NB4 (cell line): ENCODE data around the gene TNFSF8.

ENCODE experiments used
- MYC ChIP-seq: IDR thresholded peaks from 2 replicates; pipeline ENCODE4 v1.6.1; 2011; ENCODE audit warnings: low read depth, low read length
- POLR2A ChIP-seq: IDR thresholded peaks from 2 replicates; pipeline ENCODE4 v1.6.1; 2011; ENCODE audit warnings: mild to moderate bottlenecking; ENCODE audit not compliant: insufficient read length; ENCODE audit errors: extremely low read depth
- TF ChIP-seq, protein P1 (sequence below): IDR thresholded peaks from one replicate; pipeline ENCODE4 v1.5.1; 2012; ENCODE audit warnings: low read depth, low read length
- TF ChIP-seq, protein P2 (sequence below): IDR thresholded peaks from 2 replicates; pipeline ENCODE4 v1.6.1; 2011; ENCODE audit warnings: low read depth, low read length

DNA sequence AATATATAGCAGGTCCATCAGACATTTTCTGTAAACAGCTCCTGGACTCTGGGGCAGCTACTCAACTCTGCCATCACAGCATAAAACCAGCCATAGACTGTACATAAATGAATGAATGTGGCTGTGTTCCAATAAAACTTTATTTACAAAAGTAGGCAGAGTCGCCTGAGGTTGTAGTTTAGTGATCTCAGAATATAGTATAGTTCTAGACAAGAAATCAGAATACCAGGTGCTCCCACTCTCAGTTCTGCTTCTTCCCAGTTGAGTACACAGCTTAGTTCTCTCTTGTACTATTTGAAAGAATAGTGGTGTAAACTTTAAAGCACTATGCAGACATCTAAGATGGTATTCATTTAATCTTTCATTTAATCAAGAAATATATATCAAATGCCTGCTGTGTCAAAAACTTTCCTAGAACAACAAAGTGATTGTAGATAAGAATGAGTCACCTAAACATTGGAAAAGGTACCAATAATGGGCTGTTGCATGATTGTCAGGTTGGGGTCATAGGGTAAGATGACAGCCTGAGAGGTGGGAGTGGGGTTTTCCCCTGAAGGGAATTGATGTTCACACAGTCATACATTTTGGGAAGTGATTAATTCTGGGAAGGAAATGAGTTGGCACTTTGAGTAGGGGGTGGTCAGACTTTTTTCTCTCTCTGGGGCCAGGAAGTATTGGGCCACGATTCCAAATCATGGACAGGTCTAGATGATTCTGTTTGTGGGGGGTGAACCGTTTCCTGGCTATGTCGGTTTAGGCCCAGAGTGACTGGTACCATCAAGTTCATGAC, 37.0 kb downstream of the TNFSF8 start:
- TF ChIP-seq, protein P1, sequence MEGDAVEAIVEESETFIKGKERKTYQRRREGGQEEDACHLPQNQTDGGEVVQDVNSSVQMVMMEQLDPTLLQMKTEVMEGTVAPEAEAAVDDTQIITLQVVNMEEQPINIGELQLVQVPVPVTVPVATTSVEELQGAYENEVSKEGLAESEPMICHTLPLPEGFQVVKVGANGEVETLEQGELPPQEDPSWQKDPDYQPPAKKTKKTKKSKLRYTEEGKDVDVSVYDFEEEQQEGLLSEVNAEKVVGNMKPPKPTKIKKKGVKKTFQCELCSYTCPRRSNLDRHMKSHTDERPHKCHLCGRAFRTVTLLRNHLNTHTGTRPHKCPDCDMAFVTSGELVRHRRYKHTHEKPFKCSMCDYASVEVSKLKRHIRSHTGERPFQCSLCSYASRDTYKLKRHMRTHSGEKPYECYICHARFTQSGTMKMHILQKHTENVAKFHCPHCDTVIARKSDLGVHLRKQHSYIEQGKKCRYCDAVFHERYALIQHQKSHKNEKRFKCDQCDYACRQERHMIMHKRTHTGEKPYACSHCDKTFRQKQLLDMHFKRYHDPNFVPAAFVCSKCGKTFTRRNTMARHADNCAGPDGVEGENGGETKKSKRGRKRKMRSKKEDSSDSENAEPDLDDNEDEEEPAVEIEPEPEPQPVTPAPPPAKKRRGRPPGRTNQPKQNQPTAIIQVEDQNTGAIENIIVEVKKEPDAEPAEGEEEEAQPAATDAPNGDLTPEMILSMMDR, result no peak
- TF ChIP-seq POLR2A, result no peak
- TF ChIP-seq, protein P2, sequence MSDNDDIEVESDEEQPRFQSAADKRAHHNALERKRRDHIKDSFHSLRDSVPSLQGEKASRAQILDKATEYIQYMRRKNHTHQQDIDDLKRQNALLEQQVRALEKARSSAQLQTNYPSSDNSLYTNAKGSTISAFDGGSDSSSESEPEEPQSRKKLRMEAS, result no peak
- no peak for TF ChIP-seq MYC
